SK-N-SH (cell line): ENCODE data around the gene NIT2. TPM values are rescaled to one million over a fixed set of nuclear protein-coding genes. Genes with fewer than 3 reads are reported as not detected.

Experiments used
- CTCF ChIA-PET: fragments of 300-600, 350-600 bp; formaldehyde crosslinking; extraction: SDS; loops from one replicate; lab custom pipeline; 2021; lab: Yijun Ruan, JAX
- POLR2A ChIA-PET: fragments of 350-600 bp; sonication (Branson Sonifier 250); formaldehyde crosslinking; extraction: SDS; loops from one replicate; lab custom pipeline; 2020; ENCODE audit warnings: antibody characterized with exemption, inconsistent platforms; lab: Yijun Ruan, JAX
- DNase-seq: peaks from one replicate; pipeline ENCODE4 v3.0.0; 2012
- H2AFZ ChIP-seq: fragments of 200-600 bp; sonication (generic); 2 replicates; pipeline ENCODE4 v1.8.1; 2016; ENCODE audit warnings: antibody characterized with exemption, mild to moderate bottlenecking, low read depth
- H3F3A ChIP-seq: fragments of 200-600 bp; sonication (generic); replicated peaks from 2 replicates; pipeline ENCODE3; 2016; ENCODE audit warnings: antibody characterized with exemption, mild to moderate bottlenecking; ENCODE audit not compliant: insufficient read depth
- H3K27ac ChIP-seq, 2 experiments: fragments of 200-500 bp in 1 of 2; fragments of 200-600 bp in 1 of 2; sonication (Bioruptor generic) in 1 of 2; sonication (generic), shearing (Covaris generic) in 1 of 2; 2 replicates each; pipeline versions ENCODE4 v1.5.1 to v1.6.1; 2014 to 2016; ENCODE audit warnings: low read depth in 2 of 2, inconsistent platforms in 1 of 2, low read length in 1 of 2, mild to moderate bottlenecking in 1 of 2, mixed read lengths in 1 of 2
- H3K27me3 ChIP-seq: fragments of 200-600 bp; sonication (generic), shearing (Covaris generic); 2 replicates; pipeline ENCODE4 v1.6.1; 2016; ENCODE audit warnings: mixed run types; ENCODE audit not compliant: insufficient read depth
- H3K36me3 ChIP-seq, 2 experiments: fragments of 200-500 bp in 1 of 2; fragments of 200-600 bp in 1 of 2; sonication (Bioruptor generic) in 1 of 2; sonication (generic) in 1 of 2; replicated peaks in 1 of 2; 2 replicates each; pipeline versions ENCODE3 to v1.5.1; 2014 to 2016; ENCODE audit warnings: low read length in 1 of 2, mild to moderate bottlenecking in 1 of 2; ENCODE audit not compliant: insufficient read depth in 2 of 2, control insufficient read depth in 1 of 2
- H3K4me1 ChIP-seq, 2 experiments: fragments of 200-500 bp in 1 of 2; fragments of 200-600 bp in 1 of 2; sonication (Bioruptor generic) in 1 of 2; sonication (generic), shearing (Covaris generic) in 1 of 2; 2 replicates each; pipeline versions ENCODE4 v1.5.1 to v1.6.1; 2014 to 2016; ENCODE audit warnings: low read depth in 1 of 2, low read length in 1 of 2, mixed run types in 1 of 2; ENCODE audit not compliant: insufficient read depth in 2 of 2, control insufficient read depth in 1 of 2
- H3K4me2 ChIP-seq: fragments of 200-600 bp; sonication (generic), shearing (Covaris generic); 2 replicates; pipeline ENCODE4 v1.6.1; 2017; ENCODE audit warnings: mixed run types
- H3K4me3 ChIP-seq, 2 experiments: fragments of 200-500 bp in 1 of 2; fragments of 200-600 bp in 1 of 2; sonication (Bioruptor generic) in 1 of 2; sonication (generic), shearing (Covaris generic) in 1 of 2; 2 replicates each; pipeline versions ENCODE4 v1.5.1 to v1.8.1; 2014 to 2016; ENCODE audit warnings: low read depth in 2 of 2, inconsistent platforms in 1 of 2, low read length in 1 of 2, mild to moderate bottlenecking in 1 of 2, mixed read lengths in 1 of 2, moderate library complexity in 1 of 2
- H3K79me2 ChIP-seq: fragments of 200-600 bp; sonication (generic); 2 replicates; pipeline ENCODE4 v1.8.1; 2017; ENCODE audit warnings: mild to moderate bottlenecking; ENCODE audit not compliant: insufficient read depth
- H3K9ac ChIP-seq: fragments of 200-600 bp; sonication (generic); 2 replicates; pipeline ENCODE4 v1.6.1; 2017; ENCODE audit warnings: mixed run types
- H3K9me2 ChIP-seq: fragments of 200-600 bp; sonication (generic); 2 replicates; pipeline ENCODE4 v1.6.1; 2017; ENCODE audit warnings: mixed run types
- H3K9me3 ChIP-seq: fragments of 200-600 bp; sonication (generic); 2 replicates; pipeline ENCODE4 v1.6.1; 2017; ENCODE audit warnings: mixed run types, mild to moderate bottlenecking, moderate library complexity
- H4K20me1 ChIP-seq: fragments of 200-600 bp; sonication (generic); 2 replicates; pipeline ENCODE4 v1.6.1; 2017; ENCODE audit warnings: mild to moderate bottlenecking, mixed run types; ENCODE audit not compliant: insufficient read depth
- EP300 ChIP-seq, 2 experiments: IDR thresholded peaks; 2 replicates each; pipeline versions ENCODE4 v1.4.0 to v1.6.1; 2012; ENCODE audit warnings: borderline replicate concordance in 1 of 2, low read depth in 1 of 2, low read length in 1 of 2
- EZH2phosphoT487 ChIP-seq: fragments of 200-600 bp; sonication (generic); IDR thresholded peaks from 2 replicates; pipeline ENCODE4 v1.6.1; 2017; ENCODE audit warnings: low read depth, mixed run types, mild to moderate bottlenecking, antibody characterized with exemption, moderate library complexity, borderline replicate concordance
- FOSL2 ChIP-seq: IDR thresholded peaks from 2 replicates; pipeline ENCODE4 v1.4.0; 2012; ENCODE audit warnings: low read depth, mild to moderate bottlenecking, moderate library complexity, borderline replicate concordance
- FOXJ3 ChIP-seq: sonication (generic); formaldehyde crosslinking; IDR thresholded peaks from 2 replicates; pipeline ENCODE4 v1.5.1; 2020; ENCODE audit warnings: mild to moderate bottlenecking, missing genetic modification reagents
- GABPA ChIP-seq: IDR thresholded peaks from 2 replicates; pipeline ENCODE4 v1.4.0; 2012; ENCODE audit warnings: low read depth, mild to moderate bottlenecking
- IRF3 ChIP-seq: fragments of 150-350 bp; IDR thresholded peaks from 2 replicates; pipeline ENCODE4 v1.6.1; 2016; ENCODE audit warnings: mild to moderate bottlenecking, low read depth, low read length
- JUND ChIP-seq: IDR thresholded peaks from 2 replicates; pipeline ENCODE4 v1.4.0; 2012
- MEF2A ChIP-seq: IDR thresholded peaks from 2 replicates; pipeline ENCODE4 v1.4.0; 2012; ENCODE audit warnings: low read depth, borderline replicate concordance
- MXI1 ChIP-seq: IDR thresholded peaks from 2 replicates; pipeline ENCODE4 v1.6.1; 2012; ENCODE audit warnings: mild to moderate bottlenecking, low read depth, low read length, improper control_type of control experiment
- NFIC ChIP-seq: IDR thresholded peaks from 2 replicates; pipeline ENCODE4 v1.4.0; 2012; ENCODE audit warnings: borderline replicate concordance
- NRF1 ChIP-seq: IDR thresholded peaks from 2 replicates; pipeline ENCODE4 v1.6.1; 2012; ENCODE audit warnings: low read depth, mild to moderate bottlenecking, low read length
- PBX3 ChIP-seq: IDR thresholded peaks from 2 replicates; pipeline ENCODE4; 2012
- RCOR1 ChIP-seq: fragments of 150-350 bp; IDR thresholded peaks from 2 replicates; pipeline ENCODE4 v1.6.1; 2017; ENCODE audit warnings: antibody characterized with exemption, low read length
- REST ChIP-seq: IDR thresholded peaks from 2 replicates; pipeline ENCODE4 v1.6.1; 2012; ENCODE audit warnings: mild to moderate bottlenecking, low read depth, low read length, moderate library complexity
- SMC3 ChIP-seq: IDR thresholded peaks from 2 replicates; pipeline ENCODE4 v1.6.1; 2012; ENCODE audit warnings: low read depth, low read length, improper control_type of control experiment
- TEAD4 ChIP-seq: IDR thresholded peaks from 2 replicates; pipeline ENCODE4 v1.4.0; 2012; ENCODE audit warnings: mild to moderate bottlenecking, borderline replicate concordance; ENCODE audit not compliant: insufficient read depth
- USF2 ChIP-seq: fragments of 150-350 bp; IDR thresholded peaks from 2 replicates; pipeline ENCODE4 v1.6.1; 2017; ENCODE audit warnings: antibody characterized with exemption, low read length, low read depth, borderline replicate concordance
- WGBS: methylation state at CpG from one replicate; pipeline ENCODE4 v1.1.6; 2017; ENCODE audit warnings: low lambda C conversion rate; 5-methylcytosine and 5-hydroxymethylcytosine counted together
- polyA plus RNA-seq, 3 experiments: library from polyadenylated mRNA; depleted of rRNA; stranded (reverse); fragments of >200 nt; gene quantifications; 2 replicates each; pipeline ENCODE4 v1.2.3, GENCODE V29; 2012
- TF ChIP-seq, protein P1 (sequence below): fragments of 200-600 bp; sonication (generic); IDR thresholded peaks from 2 replicates; pipeline ENCODE4 v1.6.1; 2017; ENCODE audit warnings: antibody characterized with exemption, mild to moderate bottlenecking, moderate library complexity

NIT2 gene
- polyA plus RNA-seq, 1 of the 3 experiments (the other 2 are of a cell fraction), result 28.6 TPM

GRCh38 chr3:100330651-100331050 is 3.9 kb upstream of the NIT2 start:
- H3K4me2 ChIP-seq, result no peak overlapping the region
- H3K4me3 ChIP-seq, result no peak overlapping the region
- no peak for DNase-seq
- H4K20me1 ChIP-seq, result no peaks in the 10 kb centered on the region
- CTCF ChIA-PET, result interaction anchor here (2.9 kb wide), 1 partner anchor 14 kb away, joined by 14 read pairs; no protein-coding TSS in a partner anchor
- POLR2A ChIA-PET, result no interaction called here
- H3K4me1 ChIP-seq, result peaks cover 0 to 8% of the 10 kb centered on the region in 2 experiments; a peak in 1 of 4 replicates
- H3K9me2 ChIP-seq, result no peaks in the 10 kb centered on the region
- H3F3A ChIP-seq, result no peaks in the 10 kb centered on the region
- H2AFZ ChIP-seq, result no peak overlapping the region
- peaks cover 7% of the 10 kb centered on the region; the same call in 1 of the 2 replicates for H3K79me2 ChIP-seq
- H3K9ac ChIP-seq, result no peak overlapping the region
- no peaks in the 10 kb centered on the region for H3K27me3 ChIP-seq
- H3K27ac ChIP-seq, result no peak overlapping the region
- 94% methylated on average over 5 of the region's 5 CpGs for WGBS
- TF ChIP-seq MEF2A (no peak), GABPA (no peak), FOXJ3 (no peak), MXI1 (no peak), EZH2phosphoT487 (no peak), FOSL2 (no peak), EP300 (IDR thresholded peaks at IDR 0.05; ENCODE audit: borderline replicate concordance in 1 of 2, low read depth in 1 of 2, low read length in 1 of 2) (no peak), SMC3 (no peak), USF2 (no peak), TEAD4 (no peak), REST (no peak), IRF3 (no peak), NFIC (no peak), NRF1 (no peak), JUND (no peak), RCOR1 (no peak), PBX3 (no peak)
- TF ChIP-seq, protein P1, sequence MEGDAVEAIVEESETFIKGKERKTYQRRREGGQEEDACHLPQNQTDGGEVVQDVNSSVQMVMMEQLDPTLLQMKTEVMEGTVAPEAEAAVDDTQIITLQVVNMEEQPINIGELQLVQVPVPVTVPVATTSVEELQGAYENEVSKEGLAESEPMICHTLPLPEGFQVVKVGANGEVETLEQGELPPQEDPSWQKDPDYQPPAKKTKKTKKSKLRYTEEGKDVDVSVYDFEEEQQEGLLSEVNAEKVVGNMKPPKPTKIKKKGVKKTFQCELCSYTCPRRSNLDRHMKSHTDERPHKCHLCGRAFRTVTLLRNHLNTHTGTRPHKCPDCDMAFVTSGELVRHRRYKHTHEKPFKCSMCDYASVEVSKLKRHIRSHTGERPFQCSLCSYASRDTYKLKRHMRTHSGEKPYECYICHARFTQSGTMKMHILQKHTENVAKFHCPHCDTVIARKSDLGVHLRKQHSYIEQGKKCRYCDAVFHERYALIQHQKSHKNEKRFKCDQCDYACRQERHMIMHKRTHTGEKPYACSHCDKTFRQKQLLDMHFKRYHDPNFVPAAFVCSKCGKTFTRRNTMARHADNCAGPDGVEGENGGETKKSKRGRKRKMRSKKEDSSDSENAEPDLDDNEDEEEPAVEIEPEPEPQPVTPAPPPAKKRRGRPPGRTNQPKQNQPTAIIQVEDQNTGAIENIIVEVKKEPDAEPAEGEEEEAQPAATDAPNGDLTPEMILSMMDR, result no peak
- peaks cover 0 to 20% of the 10 kb centered on the region in 2 experiments for H3K36me3 ChIP-seq
- H3K9me3 ChIP-seq, result no peaks in the 10 kb centered on the region
